ENCODE measurements around the gene SPTBN4. TPM values are rescaled to one million over a fixed set of nuclear protein-coding genes. Genes with fewer than 3 reads are reported as not detected.

Gene SPTBN4
- total and polyA plus RNA-seq, 2 experiments from 2014 or later: 0.32 to 5.5 TPM

DNA sequence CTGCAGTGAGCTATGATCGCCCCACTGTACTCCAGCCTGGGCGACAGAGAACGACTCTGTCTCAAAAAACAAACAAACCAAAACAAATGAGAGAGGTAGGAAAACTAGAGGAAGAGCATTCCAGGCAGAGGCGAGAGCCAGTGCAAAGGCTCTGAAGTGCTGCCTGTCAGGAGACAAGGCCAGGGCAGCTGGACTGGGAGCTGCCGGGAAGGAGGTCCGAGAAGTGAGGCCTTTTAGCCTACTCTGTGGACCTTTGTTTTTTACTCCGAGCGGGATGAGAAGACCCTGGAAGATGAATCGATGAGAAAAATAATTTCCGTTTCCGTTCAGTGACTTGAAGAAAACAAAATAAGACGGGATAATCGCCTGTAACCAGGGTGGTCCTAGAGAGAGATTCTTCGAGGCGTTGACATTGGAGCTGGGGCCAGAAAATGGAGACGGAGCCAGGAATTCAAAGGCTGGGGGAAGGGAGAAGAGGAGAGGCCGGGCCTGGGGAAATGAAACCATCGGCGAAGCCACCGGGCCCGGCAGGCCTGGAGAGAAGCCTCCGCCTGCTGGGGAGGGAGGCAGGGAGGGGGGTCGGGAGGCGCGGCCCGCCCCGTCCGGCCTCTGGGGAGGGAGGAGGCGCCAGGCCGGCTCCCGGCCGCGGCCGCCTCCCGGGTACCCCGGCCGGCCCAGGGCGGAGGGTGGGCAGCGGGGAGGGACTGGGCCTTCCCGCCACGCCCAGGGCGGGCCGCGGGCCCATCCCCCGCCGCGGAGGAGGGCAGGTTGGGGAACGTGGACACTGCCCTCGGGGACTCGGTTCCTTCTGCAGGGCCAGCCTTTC, 33.2 kb upstream of the SPTBN4 start:
- H3K36me3 ChIP-seq: no peaks in the 10 kb centered on the region
- TF ChIP-seq, protein P1, sequence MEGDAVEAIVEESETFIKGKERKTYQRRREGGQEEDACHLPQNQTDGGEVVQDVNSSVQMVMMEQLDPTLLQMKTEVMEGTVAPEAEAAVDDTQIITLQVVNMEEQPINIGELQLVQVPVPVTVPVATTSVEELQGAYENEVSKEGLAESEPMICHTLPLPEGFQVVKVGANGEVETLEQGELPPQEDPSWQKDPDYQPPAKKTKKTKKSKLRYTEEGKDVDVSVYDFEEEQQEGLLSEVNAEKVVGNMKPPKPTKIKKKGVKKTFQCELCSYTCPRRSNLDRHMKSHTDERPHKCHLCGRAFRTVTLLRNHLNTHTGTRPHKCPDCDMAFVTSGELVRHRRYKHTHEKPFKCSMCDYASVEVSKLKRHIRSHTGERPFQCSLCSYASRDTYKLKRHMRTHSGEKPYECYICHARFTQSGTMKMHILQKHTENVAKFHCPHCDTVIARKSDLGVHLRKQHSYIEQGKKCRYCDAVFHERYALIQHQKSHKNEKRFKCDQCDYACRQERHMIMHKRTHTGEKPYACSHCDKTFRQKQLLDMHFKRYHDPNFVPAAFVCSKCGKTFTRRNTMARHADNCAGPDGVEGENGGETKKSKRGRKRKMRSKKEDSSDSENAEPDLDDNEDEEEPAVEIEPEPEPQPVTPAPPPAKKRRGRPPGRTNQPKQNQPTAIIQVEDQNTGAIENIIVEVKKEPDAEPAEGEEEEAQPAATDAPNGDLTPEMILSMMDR (IDR thresholded peaks at IDR 0.05; ENCODE audit: low read depth, low read length): no peak
- H3K4me3 ChIP-seq: peak overlapping the region; percentile 10
- peaks cover 16% of the 10 kb centered on the region for H3K4me1 ChIP-seq (ENCODE audit: low read depth)
- peak overlapping the region; percentile 96 for H3K27ac ChIP-seq
- no peaks in the 10 kb centered on the region for H3K9me3 ChIP-seq (ENCODE audit: low read depth)
- no peaks in the 10 kb centered on the region for H3K27me3 ChIP-seq
- peak; percentile 93 to 97 for DNase-seq (ENCODE audit: low read depth in 1 of 2, low spot score in 1 of 2)

DNA sequence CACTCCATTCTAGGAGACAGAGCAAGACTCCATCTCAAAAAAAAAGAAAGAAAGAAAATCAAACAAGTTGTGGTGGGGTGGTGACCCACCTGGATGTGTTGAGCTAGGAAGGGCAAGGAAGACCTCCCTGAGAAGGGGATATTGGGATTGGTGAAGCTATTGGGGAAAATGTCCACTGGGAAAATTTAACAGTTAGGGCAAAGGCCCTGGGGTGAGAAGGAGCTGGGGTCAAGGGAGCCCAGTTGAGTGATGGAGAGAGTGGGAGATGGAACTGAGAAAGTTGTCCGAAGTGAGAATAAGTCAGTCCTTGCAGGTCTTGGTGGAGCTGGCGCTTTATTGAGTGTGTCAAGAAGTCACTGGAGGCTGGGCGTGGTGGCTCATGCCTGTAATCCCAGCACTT, 28.5 kb upstream of the SPTBN4 start:
- DNase-seq (ENCODE audit: low read depth in 1 of 2, low spot score in 1 of 2): no peak
- H3K27ac ChIP-seq: no peak overlapping the region
- no peaks in the 10 kb centered on the region for H3K27me3 ChIP-seq

DNA sequence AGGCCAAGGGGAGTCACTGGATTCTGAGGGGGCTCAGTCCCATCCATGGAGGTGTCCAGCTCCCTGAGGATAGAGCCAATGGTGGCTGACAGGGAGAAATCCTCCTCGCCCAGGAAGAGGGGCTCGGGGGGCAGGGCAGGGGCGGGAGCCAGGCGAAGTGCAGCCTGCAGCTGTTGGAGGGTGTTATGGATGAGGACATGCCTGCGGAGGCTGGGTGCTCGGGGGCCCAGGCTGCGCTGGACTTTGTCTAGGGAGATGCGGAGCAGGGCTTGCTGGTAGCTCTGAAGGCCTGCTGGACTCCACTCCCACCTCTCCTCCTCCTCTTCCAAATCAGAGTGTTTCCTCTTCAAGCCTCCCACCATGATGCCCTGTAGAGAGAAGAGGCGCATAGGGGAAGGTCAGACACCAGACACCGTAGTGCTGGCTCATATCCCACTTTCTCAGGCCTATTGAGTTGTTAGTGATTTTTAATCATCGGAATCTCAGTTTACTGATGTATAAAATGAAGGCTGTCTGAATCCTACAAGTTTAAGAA, 25.0 kb upstream of the SPTBN4 start:
- Histone ChIP-seq H3K27ac (peak overlapping the region; percentile 81), H3K9me3 (ENCODE audit: low read depth) (no peaks in the 10 kb centered on the region), H3K27me3 (no peaks in the 10 kb centered on the region), H3K4me1 (ENCODE audit: low read depth) (peaks cover 11% of the 10 kb centered on the region), H3K4me3 (no peak overlapping the region), H3K36me3 (peaks cover 20% of the 10 kb centered on the region)
- DNase-seq (ENCODE audit: low read depth in 1 of 2, low spot score in 1 of 2): no peak
- TF ChIP-seq, protein P1 (IDR thresholded peaks at IDR 0.05; ENCODE audit: low read depth, low read length): no peak

More for the DNA sequence above, 28.5 kb upstream of the SPTBN4 start:
- TF ChIP-seq, protein P1 (IDR thresholded peaks at IDR 0.05; ENCODE audit: low read depth, low read length): no peak
- Histone ChIP-seq H3K9me3 (ENCODE audit: low read depth) (no peaks in the 10 kb centered on the region), H3K4me3 (no peak overlapping the region), H3K36me3 (peaks cover 20% of the 10 kb centered on the region), H3K4me1 (ENCODE audit: low read depth) (peaks cover 14% of the 10 kb centered on the region)

DNA sequence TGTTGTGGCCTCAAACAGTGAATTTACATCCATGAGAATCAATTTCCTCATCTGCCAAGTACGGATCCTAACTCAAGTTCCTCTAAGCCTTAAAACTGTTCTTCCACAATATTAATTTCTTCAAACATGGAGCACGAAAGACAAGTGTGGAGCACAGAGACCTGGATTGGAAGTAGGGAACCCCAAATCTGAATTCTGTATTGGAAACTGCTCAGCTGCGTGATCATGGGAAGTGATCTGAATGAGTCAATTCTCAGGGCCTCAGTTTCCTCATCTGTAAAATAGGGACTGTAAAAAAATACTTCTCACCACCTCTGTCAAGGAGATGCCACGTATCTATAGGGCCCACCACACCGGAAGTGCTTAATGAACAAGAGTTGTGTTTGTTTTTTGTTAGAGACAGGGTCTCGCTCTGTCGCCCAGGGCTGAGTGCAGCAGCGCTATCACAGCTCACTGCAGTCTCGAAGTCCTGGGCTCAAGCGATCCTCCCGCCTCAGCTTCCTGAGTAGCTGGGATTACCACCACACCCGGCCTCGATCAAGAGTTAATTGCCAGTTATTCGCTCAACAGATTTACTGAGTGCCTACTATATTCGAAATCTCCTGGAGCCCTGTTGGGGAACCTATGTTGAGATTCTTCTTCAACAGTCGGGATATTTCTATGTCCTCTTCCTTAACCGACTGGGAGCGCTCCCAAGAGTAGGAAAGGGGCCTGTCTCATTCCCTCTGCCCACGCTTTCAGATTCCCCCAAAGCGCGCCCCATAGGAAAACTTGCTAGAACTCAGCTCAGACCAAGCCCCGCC, 24.3 kb upstream of the SPTBN4 start:
- TF ChIP-seq, protein P1 (IDR thresholded peaks at IDR 0.05; ENCODE audit: low read depth, low read length): no peak
- Histone ChIP-seq H3K4me3 (peak overlapping the region; percentile 42), H3K4me1 (ENCODE audit: low read depth) (peaks cover 11% of the 10 kb centered on the region), H3K36me3 (peaks cover 20% of the 10 kb centered on the region), H3K27me3 (no peaks in the 10 kb centered on the region), H3K27ac (peak overlapping the region; percentile 81), H3K9me3 (ENCODE audit: low read depth) (no peaks in the 10 kb centered on the region)
- no peak for DNase-seq (ENCODE audit: low read depth in 1 of 2, low spot score in 1 of 2)

DNA sequence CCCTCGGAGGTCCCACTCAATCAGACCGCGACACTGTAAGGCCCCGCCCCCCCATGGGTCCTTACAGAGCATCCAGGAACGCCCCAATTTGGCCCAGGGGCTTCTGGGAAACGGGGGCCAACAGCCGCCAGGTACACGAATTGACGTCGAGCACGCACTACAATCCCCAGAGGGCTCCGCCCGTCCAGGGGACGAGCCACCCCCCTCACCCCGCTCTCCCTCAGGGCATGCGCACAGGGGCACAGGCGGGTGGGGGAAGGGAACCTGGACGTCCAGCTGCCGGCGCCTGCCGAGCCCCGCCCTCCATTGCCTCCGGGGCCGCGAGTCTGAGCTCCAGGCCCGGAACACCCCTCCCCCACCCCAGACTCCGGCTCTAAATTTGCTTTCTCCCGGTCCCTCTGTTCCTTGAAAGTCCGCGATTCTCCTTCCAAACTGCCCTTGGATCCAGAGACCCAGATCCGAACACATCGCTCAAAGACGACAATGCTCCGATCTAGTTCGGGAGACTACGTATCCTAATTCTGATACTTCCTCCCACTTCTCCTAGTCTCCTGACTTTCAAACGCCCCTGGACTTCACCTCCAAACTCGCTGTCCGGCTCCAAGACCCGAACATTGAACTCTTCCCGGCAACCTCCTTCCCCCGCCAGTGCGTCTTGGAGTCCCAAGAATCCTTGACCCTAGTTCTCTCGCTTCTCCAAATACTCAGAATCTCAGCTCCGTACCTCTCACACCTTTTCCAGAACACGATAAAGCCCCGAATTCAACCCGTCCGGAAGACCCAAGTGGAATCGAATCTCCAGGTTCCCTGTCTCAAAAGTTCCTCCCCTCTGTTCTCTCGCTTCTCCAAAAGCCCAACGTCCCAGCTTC, 23.4 kb upstream of the SPTBN4 start:
- DNase-seq (ENCODE audit: low read depth in 1 of 2, low spot score in 1 of 2): peak; percentile 100
- Histone ChIP-seq H3K9me3 (ENCODE audit: low read depth) (no peaks in the 10 kb centered on the region), H3K27ac (peak overlapping the region; percentile 93), H3K36me3 (peaks cover 20% of the 10 kb centered on the region), H3K27me3 (no peaks in the 10 kb centered on the region), H3K4me1 (ENCODE audit: low read depth) (peaks cover 11% of the 10 kb centered on the region), H3K4me3 (peak overlapping the region; percentile 93)
- TF ChIP-seq, protein P1 (IDR thresholded peaks at IDR 0.05; ENCODE audit: low read depth, low read length): no peak

Measured in cardiac muscle cell (in vitro differentiated cells and primary cell).